HepG2 (cell line): Measurements from ENCODE around the gene AMPD2. TPM values are rescaled to one million over a fixed set of nuclear protein-coding genes. Genes with fewer than 3 reads are reported as not detected.
A peak's percentile ranks its signal among the peaks of the same experiment; 100 is the strongest.

Experiments
- ATAC-seq: fragments of 200-7000 bp; cut with Tn5 transposase; 3 replicates; pipeline ENCODE4 v1.9.1; 2020; ENCODE audit warnings: mild to moderate bottlenecking, moderate library complexity
- BruUV-seq: library from RNA; stranded (reverse); fragments of 400-500 nt; replicated peaks from 2 replicates; lab custom pipeline; 2021; lab: Mats Ljungman, UMichigan
- CTCF ChIA-PET: fragments of 300-600 bp; formaldehyde crosslinking; extraction: SDS; loops from one replicate; lab custom pipeline; 2021; ENCODE audit warnings: low total read pairs, inconsistent platforms, low intra/inter-chr PET ratio; lab: Yijun Ruan, JAX
- POLR2A ChIA-PET: fragments of 350-600 bp; sonication (Branson Sonifier 250); formaldehyde crosslinking; loops from one replicate; lab custom pipeline; 2020; ENCODE audit warnings: antibody characterized with exemption, inconsistent platforms; lab: Yijun Ruan, JAX
- DNase-seq: peaks from one replicate; pipeline ENCODE4 v3.0.0-alpha.2; 2015; ENCODE audit warnings: low spot score
- FAIRE-seq: peaks from 3 replicates; lab custom pipeline; 2011; peaks lifted over from hg19 to GRCh38; lab: Jason Lieb, UNC
- H2AFZ ChIP-seq: one replicate; pipeline ENCODE4 v1.6.1; 2011; ENCODE audit warnings: low read length, inconsistent platforms
- H3K27ac ChIP-seq: fragments of 300-600 bp; 3 replicates; pipeline ENCODE4 v1.8.0; 2011; ENCODE audit warnings: mixed run types, mild to moderate bottlenecking, mixed read lengths, low read length, inconsistent platforms; ENCODE audit not compliant: insufficient read depth; ENCODE audit errors: extremely low read length
- H3K27me3 ChIP-seq, 2 experiments: fragments of 200-600 bp in 1 of 2; 2 replicates in 1 of 2; 3 replicates in 1 of 2; pipeline versions ENCODE4 v1.6.0 to v1.8.0; 2011; ENCODE audit warnings: low read length in 2 of 2, mild to moderate bottlenecking in 2 of 2, moderate library complexity in 2 of 2, inconsistent platforms in 1 of 2; ENCODE audit not compliant: insufficient read depth in 2 of 2, control insufficient read depth in 1 of 2
- H3K36me3 ChIP-seq, 2 experiments: fragments of 200-600 bp in 1 of 2; replicated peaks in 1 of 2; 2 replicates in 1 of 2; 3 replicates in 1 of 2; pipeline versions ENCODE4 v1.5.1 to v1.8.0; 2011; ENCODE audit warnings: low read length in 2 of 2, inconsistent platforms in 1 of 2; ENCODE audit not compliant: insufficient read depth in 2 of 2, control insufficient read depth in 1 of 2
- H3K4me1 ChIP-seq: 2 replicates; pipeline ENCODE4 v1.5.1; 2012; ENCODE audit warnings: low read length, inconsistent platforms; ENCODE audit not compliant: insufficient read depth
- H3K4me2 ChIP-seq: 2 replicates; pipeline ENCODE4 v1.6.0; 2011; ENCODE audit warnings: low read depth, low read length, inconsistent platforms
- H3K4me3 ChIP-seq, 3 experiments: fragments of 200-600 bp in 1 of 3; sonication (generic), shearing (Covaris generic) in 1 of 3; replicated peaks in 1 of 3; 2 replicates each; pipeline ENCODE4 v1.5.1; 2011 to 2016; ENCODE audit warnings: low read length in 3 of 3, inconsistent platforms in 2 of 3, low read depth in 2 of 3, mild to moderate bottlenecking in 2 of 3, control low read depth in 1 of 3, mixed read lengths in 1 of 3; ENCODE audit not compliant: insufficient read depth in 1 of 3
- H3K79me2 ChIP-seq: one replicate; pipeline ENCODE4 v1.6.1; 2011; ENCODE audit warnings: low read length, inconsistent platforms; ENCODE audit not compliant: insufficient read depth
- H3K9ac ChIP-seq: 2 replicates; pipeline ENCODE4 v1.6.0; 2011; ENCODE audit warnings: mild to moderate bottlenecking, low read depth, low read length, inconsistent platforms; ENCODE audit not compliant: insufficient read depth
- H3K9me3 ChIP-seq: 2 replicates; pipeline ENCODE4 v1.5.1; 2012; ENCODE audit warnings: mild to moderate bottlenecking, low read length
- H4K20me1 ChIP-seq: 2 replicates; pipeline ENCODE4 v1.6.0; 2011; ENCODE audit warnings: inconsistent platforms, mild to moderate bottlenecking, low read length, moderate library complexity; ENCODE audit not compliant: insufficient read depth
- AHR ChIP-seq: IDR thresholded peaks from 2 replicates; pipeline ENCODE4 v1.6.1; 2018; ENCODE audit warnings: missing genetic modification reagents, missing compliant biosample characterization
- BCLAF1 ChIP-seq: fragments of 450-650 bp; IDR thresholded peaks from 2 replicates; pipeline ENCODE4 v1.6.1; 2017; ENCODE audit warnings: mild to moderate bottlenecking
- CCDC6 ChIP-seq: sonication (generic); formaldehyde crosslinking; IDR thresholded peaks from 2 replicates; pipeline ENCODE4 v1.8.1; 2022; ENCODE audit warnings: mild to moderate bottlenecking, missing genetic modification reagents, moderate library complexity
- ETV5 ChIP-seq: IDR thresholded peaks from 2 replicates; pipeline ENCODE4 v1.6.1; 2018; ENCODE audit warnings: missing biosample characterization, missing genetic modification reagents, inconsistent platforms, borderline replicate concordance
- FOXA3 ChIP-seq: IDR thresholded peaks from 2 replicates; pipeline ENCODE4 v1.6.1; 2016; ENCODE audit warnings: missing genetic modification reagents, missing compliant biosample characterization
- FOXM1 ChIP-seq: sonication (generic); formaldehyde crosslinking; IDR thresholded peaks from 2 replicates; pipeline ENCODE4 v1.5.0; 2020; ENCODE audit warnings: missing genetic modification reagents
- GABPA ChIP-seq, 2 experiments: IDR thresholded peaks; 2 replicates each; pipeline ENCODE4 v1.6.1; 2011 to 2016; ENCODE audit warnings: low read depth in 2 of 2, low read length in 1 of 2, missing biosample characterization in 1 of 2, missing genetic modification characterization in 1 of 2
- HDAC2 ChIP-seq: sonication (generic); formaldehyde crosslinking; IDR thresholded peaks from 2 replicates; pipeline ENCODE4 v1.4.0; 2020; ENCODE audit warnings: missing genetic modification reagents
- HOXA3 ChIP-seq: sonication (generic); formaldehyde crosslinking; IDR thresholded peaks from 2 replicates; pipeline ENCODE4 v1.5.0; 2020; ENCODE audit warnings: missing genetic modification reagents
- HOXA9 ChIP-seq: sonication (generic); formaldehyde crosslinking; IDR thresholded peaks from 2 replicates; pipeline ENCODE4 v1.8.1; 2022; ENCODE audit warnings: missing genetic modification reagents, mild to moderate bottlenecking, moderate library complexity, borderline replicate concordance
- KAT7 ChIP-seq: IDR thresholded peaks from 2 replicates; pipeline ENCODE4 v1.6.1; 2018; ENCODE audit warnings: borderline replicate concordance, missing compliant biosample characterization
- RCOR2 ChIP-seq: IDR thresholded peaks from 2 replicates; pipeline ENCODE4 v1.6.1; 2016; ENCODE audit warnings: missing biosample characterization, missing genetic modification reagents
- SAP130 ChIP-seq: IDR thresholded peaks from 2 replicates; pipeline ENCODE4 v1.6.1; 2016; ENCODE audit warnings: low read depth
- TEAD3 ChIP-seq: optimal IDR thresholded peaks from 2 replicates; pipeline ENCODE3; 2016; ENCODE audit warnings: borderline replicate concordance
- TFE3 ChIP-seq: IDR thresholded peaks from 2 replicates; pipeline ENCODE4 v1.6.1; 2016
- THRA ChIP-seq: sonication (generic); formaldehyde crosslinking; IDR thresholded peaks from 2 replicates; pipeline ENCODE4 v1.4.0; 2020; ENCODE audit warnings: missing genetic modification reagents, borderline replicate concordance
- TMF1 ChIP-seq: sonication (generic); formaldehyde crosslinking; IDR thresholded peaks from 2 replicates; pipeline ENCODE4 v1.8.1; 2022; ENCODE audit warnings: low read depth, missing genetic modification reagents
- ZNF180 ChIP-seq: sonication (generic); formaldehyde crosslinking; IDR thresholded peaks from 2 replicates; pipeline ENCODE4 v1.4.0; 2020; ENCODE audit warnings: low read depth, missing genetic modification reagents, borderline replicate concordance
- ZNF549 ChIP-seq: sonication (generic); formaldehyde crosslinking; IDR thresholded peaks from 2 replicates; pipeline ENCODE4 v1.5.0; 2020; ENCODE audit warnings: missing genetic modification reagents
- ZNF644 ChIP-seq: IDR thresholded peaks from 2 replicates; pipeline ENCODE4 v1.6.1; 2016; ENCODE audit warnings: low read depth
- ZNF670 ChIP-seq: sonication (generic); formaldehyde crosslinking; IDR thresholded peaks from 2 replicates; pipeline ENCODE4 v1.8.0; 2022; ENCODE audit warnings: mild to moderate bottlenecking, missing genetic modification reagents, borderline replicate concordance
- WGBS: methylation state at CpG from one replicate; pipeline ENCODE4 v1.1.6; 2017; ENCODE audit warnings: low lambda C conversion rate; 5-methylcytosine and 5-hydroxymethylcytosine counted together
- in situ Hi-C: cut with HindIII; loops from 2 replicates; pipeline ENCODE4 v1.10.0; 2017; ENCODE audit warnings: low pct_unique_long_range_greater_than_20kb; ENCODE audit not compliant: extremely low pct_ligation_motif_present
- intact Hi-C: fragments of 100-400 bp; cut with micrococcal nuclease; formaldehyde crosslinking; loops from one replicate; pipeline ENCODE4 v1.10.0; 2022; ENCODE audit not compliant: unreplicated experiment
- polyA plus RNA-seq, 8 experiments: library from polyadenylated mRNA; depleted of rRNA in 3 of 8; stranded (reverse) in 7 of 8; unstranded in 1 of 8; fragments of >200 nt; fragmentation: Illumina TruSeq in 4 of 8; extraction: Trizol in 4 of 8; gene quantifications; 2 replicates each; pipeline versions ENCODE4 v1.2.1 to v1.2.3, GENCODE V29; 2011 to 2016; ENCODE audit warnings: low read depth in 4 of 8, missing spikeins in 1 of 8, mixed read lengths in 1 of 8; ENCODE audit not compliant: insufficient read depth in 1 of 8
- total RNA-seq, 5 experiments: library from RNA; depleted of rRNA; stranded (reverse); fragments of >200 nt; fragmentation: Illumina TruSeq; extraction: Trizol; gene quantifications; 2 replicates each; pipeline ENCODE4 v1.2.3, GENCODE V29; 2016; ENCODE audit warnings: low read depth in 1 of 5

The AMPD2 gene
- total and polyA plus RNA-seq, 2 of the 13 experiments (the other 11 are each of a cell fraction or from before 2014, with no cell fraction given): 62.3 to 82.0 TPM

GRCh38 chr1:109586055-109586454 is 33.6 kb upstream of the AMPD2 start:
- H3K79me2 ChIP-seq: no peaks in the 10 kb centered on the region
- DNase-seq (peak; percentile 61), FAIRE-seq (peak; percentile 77), ATAC-seq (peak; percentile 90)
- H3K27ac ChIP-seq: peak overlapping the region; percentile 54
- intact Hi-C loops (loop anchor here (5.0 kb wide), 1 partner anchor 39 kb away; the partner anchor contains the start of gene GNAI3), in situ Hi-C loops (no loop called here)
- H3K36me3 ChIP-seq: peaks cover 14 to 38% of the 10 kb centered on the region in 2 experiments
- CTCF ChIA-PET: no interaction called here
- no peak overlapping the region for H3K4me3 ChIP-seq
- H4K20me1 ChIP-seq: no peaks in the 10 kb centered on the region
- no peak overlapping the region for H3K9ac ChIP-seq
- POLR2A ChIA-PET: no interaction called here
- WGBS: 24% methylated on average over 3 of the region's 3 CpGs
- H3K4me2 ChIP-seq: peak overlapping the region; percentile 23; the same call in 1 of the 2 replicates
- no peaks in the 10 kb centered on the region; a peak in 1 of 5 replicates for H3K27me3 ChIP-seq
- peaks cover 54% of the 10 kb centered on the region for H3K4me1 ChIP-seq
- no peaks in the 10 kb centered on the region for H3K9me3 ChIP-seq
- no peak overlapping the region for H2AFZ ChIP-seq
- no TSS peak for BruUV-seq
- TF ChIP-seq ZNF644: no peak
- no peak for TF ChIP-seq ZNF670
- TF ChIP-seq ETV5: peak; percentile 69; the same call in 1 of the 2 replicates
- TF ChIP-seq FOXA3 (CRISPR knock-in tag): peak; percentile 34
- no peak for TF ChIP-seq HOXA9 (CRISPR knock-in tag)
- no peak for TF ChIP-seq BCLAF1
- TF ChIP-seq TMF1 (CRISPR knock-in tag): no peak
- TF ChIP-seq CCDC6 (CRISPR knock-in tag): no peak
- peak; percentile 81 for TF ChIP-seq HDAC2
- TF ChIP-seq HOXA3 (CRISPR knock-in tag): peak; percentile 39; the same call in 1 of the 2 replicates
- no peak for TF ChIP-seq GABPA (IDR thresholded peaks at IDR 0.05; ENCODE audit: low read depth, low read length)
- TF ChIP-seq GABPA (CRISPR knock-in tag; IDR thresholded peaks at IDR 0.05; ENCODE audit: low read depth): no peak
- TF ChIP-seq AHR: no peak
- TF ChIP-seq TEAD3 (CRISPR knock-in tag): peak; percentile 73
- peak; percentile 28; the same call in 1 of the 2 replicates for TF ChIP-seq THRA
- TF ChIP-seq ZNF549 (CRISPR knock-in tag): no peak
- TF ChIP-seq KAT7 (CRISPR knock-in tag): peak; percentile 31; the same call in 1 of the 2 replicates
- TF ChIP-seq SAP130: peak; percentile 58
- TF ChIP-seq ZNF180 (CRISPR knock-in tag): no peak
- no peak for TF ChIP-seq FOXM1 (CRISPR knock-in tag)
- peak; percentile 47; the same call in 1 of the 2 replicates for TF ChIP-seq RCOR2 (CRISPR knock-in tag)
- 0 out of 2 replicates have a peak, but pooled peaks have one; percentile 18 for TF ChIP-seq TFE3 (CRISPR knock-in tag)
